Osteocyte (in vitro differentiated cells): ENCODE data around the gene KLC3. TPM values are rescaled to one million over a fixed set of nuclear protein-coding genes. Genes with fewer than 3 reads are reported as not detected.
"Not testable (repeated sequence)": the region's sequence is repeated elsewhere in the genome, so short reads cannot be mapped to it uniquely, and the experiment has no call there.

Experiments
- DNase-seq: peaks from one replicate; pipeline ENCODE4 v3.0.0; 2021; ENCODE audit warnings: mixed read lengths; ENCODE audit not compliant: unreplicated experiment; ENCODE audit errors: extremely low spot score
- H3K27ac Mint-ChIP-seq: one replicate; pipeline ENCODE4 v1.8.0; 2021; ENCODE audit warnings: mild to moderate bottlenecking, mixed read lengths; ENCODE audit not compliant: unreplicated experiment
- H3K27me3 Mint-ChIP-seq: one replicate; pipeline ENCODE4 v1.8.0; 2021; ENCODE audit warnings: mixed read lengths; ENCODE audit not compliant: unreplicated experiment
- H3K36me3 Mint-ChIP-seq: one replicate; pipeline ENCODE4 v1.8.0; 2021; ENCODE audit warnings: mixed read lengths; ENCODE audit not compliant: unreplicated experiment
- H3K4me1 Mint-ChIP-seq: one replicate; pipeline ENCODE4 v1.8.0; 2021; ENCODE audit warnings: mixed read lengths; ENCODE audit not compliant: unreplicated experiment
- H3K4me3 Mint-ChIP-seq: one replicate; pipeline ENCODE4 v1.8.0; 2021; ENCODE audit warnings: mild to moderate bottlenecking, moderate library complexity, mixed read lengths; ENCODE audit not compliant: unreplicated experiment
- H3K9me3 Mint-ChIP-seq: one replicate; pipeline ENCODE4 v1.8.0; 2021; ENCODE audit warnings: mixed read lengths; ENCODE audit not compliant: unreplicated experiment
- CTCF ChIP-seq: fragments of 200-600 bp; sonication (generic); IDR thresholded peaks from 2 replicates; pipeline ENCODE4 v1.5.0; 2021; ENCODE audit warnings: antibody characterized with exemption, mild to moderate bottlenecking, moderate library complexity
- total RNA-seq: library from RNA; stranded (reverse); gene quantifications from 2 replicates; pipeline ENCODE4 v1.2.1, GENCODE V29; 2021

Gene KLC3
- total RNA-seq, 1 donor from 2014 or later: not detected

- no peaks in the 10 kb centered on the region for H3K4me1 Mint-ChIP-seq
- H3K9me3 Mint-ChIP-seq: no peaks in the 10 kb centered on the region
- DNase-seq: no peak
- no peak overlapping the region for H3K27ac Mint-ChIP-seq
- H3K27me3 Mint-ChIP-seq: no peaks in the 10 kb centered on the region
- no peak for TF ChIP-seq CTCF
- no peak overlapping the region for H3K4me3 Mint-ChIP-seq
- peaks cover 7% of the 10 kb centered on the region for H3K36me3 Mint-ChIP-seq
Measured at GRCh38 chr19:45306518-45307027, 34.0 kb upstream of the KLC3 start.

GRCh38 chr19:45307361-45307760 is 33.2 kb upstream of the KLC3 start:
- Mint-ChIP-seq H3K4me1 (no peaks in the 10 kb centered on the region), H3K27me3 (no peaks in the 10 kb centered on the region), H3K4me3 (no peak overlapping the region), H3K27ac (no peak overlapping the region), H3K9me3 (no peaks in the 10 kb centered on the region), H3K36me3 (peaks cover 4% of the 10 kb centered on the region)
- TF ChIP-seq CTCF: no peak
- no peak for DNase-seq

- not testable (repeated sequence) for H3K9me3 Mint-ChIP-seq, H3K4me1 Mint-ChIP-seq, H3K36me3 Mint-ChIP-seq, H3K27ac Mint-ChIP-seq, H3K27me3 Mint-ChIP-seq, H3K4me3 Mint-ChIP-seq, DNase-seq
Measured at GRCh38 chr19:45309322-45309721, 31.2 kb upstream of the KLC3 start.

GRCh38 chr19:45311621-45312020 is 28.9 kb upstream of the KLC3 start:
- Mint-ChIP-seq H3K36me3 (no peaks in the 10 kb centered on the region), H3K4me1 (no peaks in the 10 kb centered on the region), H3K4me3 (no peak overlapping the region), H3K9me3 (no peaks in the 10 kb centered on the region), H3K27me3 (peaks cover 16% of the 10 kb centered on the region), H3K27ac (no peak overlapping the region)
- no peak for DNase-seq
- no peak for TF ChIP-seq CTCF

- peaks cover 20% of the 10 kb centered on the region for H3K27me3 Mint-ChIP-seq
- H3K27ac Mint-ChIP-seq, H3K4me3 Mint-ChIP-seq, DNase-seq, H3K36me3 Mint-ChIP-seq, H3K4me1 Mint-ChIP-seq, H3K9me3 Mint-ChIP-seq: not testable (repeated sequence)
Measured at GRCh38 chr19:45312285-45312684, 28.3 kb upstream of the KLC3 start.

- H3K4me3 Mint-ChIP-seq: no peak overlapping the region
- H3K27me3 Mint-ChIP-seq: peaks cover 28% of the 10 kb centered on the region
- H3K9me3 Mint-ChIP-seq: no peaks in the 10 kb centered on the region
- no peak for TF ChIP-seq CTCF
- H3K36me3 Mint-ChIP-seq: no peaks in the 10 kb centered on the region
- H3K4me1 Mint-ChIP-seq: no peaks in the 10 kb centered on the region
- DNase-seq: no peak
- H3K27ac Mint-ChIP-seq: no peak overlapping the region
Measured at GRCh38 chr19:45314708-45315245, 25.8 kb upstream of the KLC3 start.
